Testis (tissue), 2 donors: ENCODE data around the gene PCID2.

ENCODE experiments used
- CTCF ChIP-seq, 3 experiments: fragments of 450-650 bp in 2 of 3; fragments of 200-600 bp in 1 of 3; sonication (generic) in 1 of 3; IDR thresholded peaks; one replicate each; pipeline ENCODE4 v1.5.1; 2016 to 2019; ENCODE audit warnings: antibody characterized with exemption in 3 of 3, mild to moderate bottlenecking in 2 of 3, moderate library complexity in 1 of 3
- POLR2A ChIP-seq: fragments of 450-650 bp; IDR thresholded peaks from one replicate; pipeline ENCODE4 v1.6.1; 2017; ENCODE audit warnings: antibody characterized with exemption, mild to moderate bottlenecking, moderate library complexity

- no peak for TF ChIP-seq CTCF (IDR thresholded peaks at IDR 0.05)
- TF ChIP-seq POLR2A, result no peak
These were observed 23.7 kb downstream of the PCID2 start for GRCh38 chr13:113184568-113185440.
